ENCODE results near the gene GALNT6. TPM values are rescaled to one million over a fixed set of nuclear protein-coding genes. Genes with fewer than 3 reads are reported as not detected.

Gene GALNT6
- total and polyA plus RNA-seq, 2 donors: 3.7 to 12.3 TPM

DNA sequence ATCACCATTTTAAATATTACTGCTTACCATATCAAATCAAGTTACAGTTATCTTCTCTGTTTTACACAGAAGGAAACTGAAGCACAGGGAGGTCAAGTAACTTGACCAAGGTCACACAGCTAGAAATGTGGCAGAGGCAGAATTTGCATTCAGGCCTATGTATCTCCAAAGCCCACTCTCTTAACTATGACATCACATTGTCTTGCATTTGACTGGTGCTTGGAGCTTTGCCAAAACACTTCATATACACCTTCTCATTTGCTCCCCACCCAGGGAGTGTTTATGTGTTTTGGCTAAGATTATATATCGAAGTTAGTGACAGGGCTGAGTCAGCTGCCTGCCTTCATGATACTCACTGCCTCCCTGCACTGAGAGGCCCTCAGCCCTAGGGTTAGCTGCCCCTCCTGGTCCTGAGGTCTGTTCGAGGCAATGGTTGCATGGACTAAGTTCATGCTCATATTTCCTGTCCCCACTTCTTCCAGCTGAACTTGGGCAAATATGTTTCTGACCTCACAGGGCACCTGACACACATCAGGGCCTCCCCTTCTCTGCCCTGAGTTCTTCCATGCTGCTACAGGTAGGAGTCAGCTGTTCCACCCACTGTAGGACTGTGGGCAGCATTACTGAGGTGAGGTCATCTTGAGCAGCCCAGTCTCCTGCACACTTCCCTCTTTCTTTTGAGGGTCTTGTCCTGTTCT is 1.8 kb downstream of the GALNT6 start:
- Histone ChIP-seq H3K4me3 (ENCODE audit: low read length in 2 of 2) (no peak overlapping the region), H3K27me3 (ENCODE audit: control insufficient read depth in 2 of 2, insufficient read depth in 1 of 2, low read length in 1 of 2) (peaks cover 0 to 14% of the 10 kb centered on the region in 2 donors), H3K27ac (ENCODE audit: low read depth in 1 of 2, low read length in 1 of 2) (no peak overlapping the region), H3K36me3 (ENCODE audit: control insufficient read depth in 2 of 2, insufficient read depth in 2 of 2, low read length in 1 of 2) (no peaks in the 10 kb centered on the region), H3K9me3 (ENCODE audit: control insufficient read depth in 2 of 2, insufficient read depth in 1 of 2, low read length in 1 of 2) (peaks cover 0 to 2% of the 10 kb centered on the region in 2 donors), H3K4me1 (ENCODE audit: control insufficient read depth in 2 of 2, insufficient read depth in 2 of 2, low read length in 2 of 2) (peaks cover 37 to 88% of the 10 kb centered on the region in 2 donors)
- WGBS: 41% methylated on average over 2 of the region's 2 CpGs
- peak in 1 of 9 donors; percentile 28 for DNase-seq (ENCODE audit: low read depth in 6 of 9, low spot score in 9 of 9)

- Histone ChIP-seq H3K4me1 (ENCODE audit: control insufficient read depth in 2 of 2, insufficient read depth in 2 of 2, low read length in 2 of 2) (peaks cover 36 to 88% of the 10 kb centered on the region in 2 donors), H3K27me3 (ENCODE audit: control insufficient read depth in 2 of 2, insufficient read depth in 1 of 2, low read length in 1 of 2) (peaks cover 0 to 14% of the 10 kb centered on the region in 2 donors), H3K27ac (ENCODE audit: low read depth in 1 of 2, low read length in 1 of 2) (no peak overlapping the region), H3K4me3 (ENCODE audit: low read length in 2 of 2) (no peak overlapping the region), H3K36me3 (ENCODE audit: control insufficient read depth in 2 of 2, insufficient read depth in 2 of 2, low read length in 1 of 2) (no peaks in the 10 kb centered on the region), H3K9me3 (ENCODE audit: control insufficient read depth in 2 of 2, insufficient read depth in 1 of 2, low read length in 1 of 2) (no peaks in the 10 kb centered on the region)
- 96% methylated on average over 5 of the region's 5 CpGs for WGBS
- DNase-seq (ENCODE audit: low read depth in 6 of 9, low spot score in 9 of 9): no peak
Observed at GRCh38 chr12:51388846-51389245, 2.4 kb downstream of the GALNT6 start.

DNA sequence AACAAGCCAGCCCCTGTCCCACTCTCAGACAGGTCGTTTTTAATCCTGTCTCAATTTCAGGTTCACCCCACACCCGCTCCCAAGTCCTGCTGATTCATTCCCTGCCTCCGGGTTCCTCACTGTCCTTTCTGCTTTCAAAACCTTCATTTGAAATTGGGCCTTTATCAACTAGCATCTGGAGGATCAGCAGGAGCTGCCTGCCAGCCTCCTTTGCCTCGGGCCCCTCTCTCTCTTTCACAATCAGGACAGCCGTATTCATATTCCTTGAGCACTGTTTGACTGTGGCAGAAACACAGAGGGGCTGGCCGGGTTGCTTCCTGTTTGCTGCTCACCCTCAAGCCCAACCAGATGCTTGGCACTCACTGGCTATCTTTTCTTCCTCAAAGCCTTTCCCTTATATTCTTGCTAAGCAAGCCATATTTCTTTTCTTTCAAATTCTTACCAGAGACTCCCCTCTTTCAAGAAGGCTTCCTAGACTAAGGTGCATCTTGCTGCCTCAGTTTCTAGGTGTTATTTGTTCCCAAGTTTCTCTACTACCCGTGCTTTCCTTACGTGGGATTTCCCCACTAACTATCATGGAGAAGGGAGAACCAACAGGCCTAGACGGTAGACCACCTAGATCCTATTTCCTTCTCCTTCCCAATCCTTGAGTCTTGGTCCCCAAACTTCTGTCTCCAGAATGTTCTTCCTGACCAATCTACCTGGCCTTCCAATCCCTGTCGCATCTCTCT is 3.0 kb downstream of the GALNT6 start:
- 52% methylated on average over 10 of the region's 10 CpGs for WGBS
- H3K27me3 ChIP-seq (ENCODE audit: control insufficient read depth in 2 of 2, insufficient read depth in 1 of 2, low read length in 1 of 2): peaks cover 0 to 13% of the 10 kb centered on the region in 2 donors
- peak in 1 of 9 donors; percentile 34 for DNase-seq (ENCODE audit: low read depth in 6 of 9, low spot score in 9 of 9)
- no peaks in the 10 kb centered on the region for H3K9me3 ChIP-seq (ENCODE audit: control insufficient read depth in 2 of 2, insufficient read depth in 1 of 2, low read length in 1 of 2)
- no peak overlapping the region for H3K4me3 ChIP-seq (ENCODE audit: low read length in 2 of 2)
- no peaks in the 10 kb centered on the region for H3K36me3 ChIP-seq (ENCODE audit: control insufficient read depth in 2 of 2, insufficient read depth in 2 of 2, low read length in 1 of 2)
- H3K27ac ChIP-seq (ENCODE audit: low read depth in 1 of 2, low read length in 1 of 2): no peak overlapping the region
- peaks cover 36 to 88% of the 10 kb centered on the region in 2 donors for H3K4me1 ChIP-seq (ENCODE audit: control insufficient read depth in 2 of 2, insufficient read depth in 2 of 2, low read length in 2 of 2)

GRCh38 chr12:51386351-51386750 is 4.9 kb downstream of the GALNT6 start:
- WGBS: 34% methylated on average over 4 of the region's 4 CpGs
- peaks cover 0 to 2% of the 10 kb centered on the region in 2 donors for H3K27me3 ChIP-seq (ENCODE audit: control insufficient read depth in 2 of 2, insufficient read depth in 1 of 2, low read length in 1 of 2)
- peaks cover 45 to 91% of the 10 kb centered on the region in 2 donors for H3K4me1 ChIP-seq (ENCODE audit: control insufficient read depth in 2 of 2, insufficient read depth in 2 of 2, low read length in 2 of 2)
- no peak overlapping the region for H3K4me3 ChIP-seq (ENCODE audit: low read length in 2 of 2)
- no peaks in the 10 kb centered on the region for H3K9me3 ChIP-seq (ENCODE audit: control insufficient read depth in 2 of 2, insufficient read depth in 1 of 2, low read length in 1 of 2)
- no peak overlapping the region for H3K27ac ChIP-seq (ENCODE audit: low read depth in 1 of 2, low read length in 1 of 2)
- peaks cover 0 to 2% of the 10 kb centered on the region in 2 donors for H3K36me3 ChIP-seq (ENCODE audit: control insufficient read depth in 2 of 2, insufficient read depth in 2 of 2, low read length in 1 of 2)
- DNase-seq (ENCODE audit: low read depth in 6 of 9, low spot score in 9 of 9): no peak

DNA sequence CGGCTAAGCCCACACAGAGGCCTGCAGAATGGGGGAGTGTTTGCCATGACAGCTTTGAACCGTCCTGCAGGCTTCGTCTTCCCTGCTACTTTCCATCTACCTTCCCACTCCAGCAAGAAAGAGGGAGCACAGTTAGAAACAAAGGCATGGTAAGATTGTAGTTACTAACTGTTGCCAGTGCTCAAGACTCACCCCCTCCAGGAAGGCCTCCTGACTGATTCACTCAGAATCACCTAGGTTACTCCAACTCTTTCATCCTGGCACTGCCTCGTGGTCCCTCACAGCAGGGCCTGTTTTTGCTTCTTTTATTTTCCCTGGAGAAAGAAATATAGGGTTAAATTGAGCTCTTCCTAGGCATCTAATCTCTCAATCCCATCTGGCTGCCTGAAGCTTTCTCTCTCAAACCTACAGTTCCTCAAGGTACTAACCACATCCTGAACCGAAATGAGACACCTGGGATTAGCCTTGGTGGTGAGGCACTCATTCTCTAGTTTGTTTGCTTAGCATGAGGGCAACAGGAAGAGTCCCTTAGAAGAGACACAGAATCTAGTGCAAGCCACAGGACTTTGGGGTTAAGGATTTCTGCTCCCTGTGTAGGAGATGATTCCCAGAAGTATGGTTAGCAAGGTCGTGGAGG is 7.8 kb downstream of the GALNT6 start:
- H3K27me3 ChIP-seq (ENCODE audit: control insufficient read depth in 2 of 2, insufficient read depth in 1 of 2, low read length in 1 of 2): no peaks in the 10 kb centered on the region

GRCh38 chr12:51382173-51382572 is 9.0 kb downstream of the GALNT6 start:
- peaks cover 9 to 25% of the 10 kb centered on the region in 2 donors for H3K36me3 ChIP-seq (ENCODE audit: control insufficient read depth in 2 of 2, insufficient read depth in 2 of 2, low read length in 1 of 2)
- no peak overlapping the region for H3K4me3 ChIP-seq (ENCODE audit: low read length in 2 of 2)
- H3K4me1 ChIP-seq (ENCODE audit: control insufficient read depth in 2 of 2, insufficient read depth in 2 of 2, low read length in 2 of 2): peaks cover 51 to 86% of the 10 kb centered on the region in 2 donors
- H3K27me3 ChIP-seq (ENCODE audit: control insufficient read depth in 2 of 2, insufficient read depth in 1 of 2, low read length in 1 of 2): no peaks in the 10 kb centered on the region
- 12% methylated on average over 7 of the region's 7 CpGs for WGBS
- peak in 3 of 9 donors; percentile 34 to 69 (median 49) for DNase-seq (ENCODE audit: low read depth in 6 of 9, low spot score in 9 of 9)
- no peaks in the 10 kb centered on the region for H3K9me3 ChIP-seq (ENCODE audit: control insufficient read depth in 2 of 2, insufficient read depth in 1 of 2, low read length in 1 of 2)
- no peak overlapping the region for H3K27ac ChIP-seq (ENCODE audit: low read depth in 1 of 2, low read length in 1 of 2)

More for the DNA sequence above, 7.8 kb downstream of the GALNT6 start:
- H3K27ac ChIP-seq (ENCODE audit: low read depth in 1 of 2, low read length in 1 of 2): peak overlapping the region; percentile 8 to 52
- H3K9me3 ChIP-seq (ENCODE audit: control insufficient read depth in 2 of 2, insufficient read depth in 1 of 2, low read length in 1 of 2): no peaks in the 10 kb centered on the region
- peaks cover 7 to 16% of the 10 kb centered on the region in 2 donors for H3K36me3 ChIP-seq (ENCODE audit: control insufficient read depth in 2 of 2, insufficient read depth in 2 of 2, low read length in 1 of 2)
- H3K4me1 ChIP-seq (ENCODE audit: control insufficient read depth in 2 of 2, insufficient read depth in 2 of 2, low read length in 2 of 2): peaks cover 46 to 87% of the 10 kb centered on the region in 2 donors
- peak in 8 of 9 donors; percentile 42 to 89 (median 72) for DNase-seq (ENCODE audit: low read depth in 6 of 9, low spot score in 9 of 9)
- no peak overlapping the region for H3K4me3 ChIP-seq (ENCODE audit: low read length in 2 of 2)
- WGBS: 29% methylated on average over 6 of the region's 6 CpGs

GRCh38 chr12:51381226-51382079 is 9.8 kb downstream of the GALNT6 start:
- no peak for DNase-seq (ENCODE audit: low read depth in 6 of 9, low spot score in 9 of 9)
- 73% methylated on average over 5 of the region's 5 CpGs for WGBS
- H3K9me3 ChIP-seq (ENCODE audit: control insufficient read depth in 2 of 2, insufficient read depth in 1 of 2, low read length in 1 of 2): no peaks in the 10 kb centered on the region
- no peaks in the 10 kb centered on the region for H3K27me3 ChIP-seq (ENCODE audit: control insufficient read depth in 2 of 2, insufficient read depth in 1 of 2, low read length in 1 of 2)
- peaks cover 12 to 31% of the 10 kb centered on the region in 2 donors for H3K36me3 ChIP-seq (ENCODE audit: control insufficient read depth in 2 of 2, insufficient read depth in 2 of 2, low read length in 1 of 2)
- H3K27ac ChIP-seq (ENCODE audit: low read depth in 1 of 2, low read length in 1 of 2): no peak overlapping the region
- H3K4me1 ChIP-seq (ENCODE audit: control insufficient read depth in 2 of 2, insufficient read depth in 2 of 2, low read length in 2 of 2): peaks cover 47 to 85% of the 10 kb centered on the region in 2 donors
- H3K4me3 ChIP-seq (ENCODE audit: low read length in 2 of 2): no peak overlapping the region

- H3K36me3 ChIP-seq (ENCODE audit: control insufficient read depth in 2 of 2, insufficient read depth in 2 of 2, low read length in 1 of 2): peaks cover 16 to 37% of the 10 kb centered on the region in 2 donors
- DNase-seq (ENCODE audit: low read depth in 6 of 9, low spot score in 9 of 9): no peak
Observed at GRCh38 chr12:51379571-51379970, 11.6 kb downstream of the GALNT6 start.

More at GRCh38 chr12:51379571-51379970, 11.6 kb downstream of the GALNT6 start:
- 88% methylated on average over 11 of the region's 11 CpGs for WGBS
- Histone ChIP-seq H3K4me3 (ENCODE audit: low read length in 2 of 2) (no peak overlapping the region), H3K27ac (ENCODE audit: low read depth in 1 of 2, low read length in 1 of 2) (no peak overlapping the region), H3K4me1 (ENCODE audit: control insufficient read depth in 2 of 2, insufficient read depth in 2 of 2, low read length in 2 of 2) (peaks cover 42 to 70% of the 10 kb centered on the region in 2 donors), H3K9me3 (ENCODE audit: control insufficient read depth in 2 of 2, insufficient read depth in 1 of 2, low read length in 1 of 2) (no peaks in the 10 kb centered on the region), H3K27me3 (ENCODE audit: control insufficient read depth in 2 of 2, insufficient read depth in 1 of 2, low read length in 1 of 2) (no peaks in the 10 kb centered on the region)
